Measurements from ENCODE around the gene ZSCAN5B. TPM values are rescaled to one million over a fixed set of nuclear protein-coding genes. Genes with fewer than 3 reads are reported as not detected.

ZSCAN5B gene
- total and polyA plus RNA-seq, 11 donors = 0.04 TPM; not detected in 10

DNA sequence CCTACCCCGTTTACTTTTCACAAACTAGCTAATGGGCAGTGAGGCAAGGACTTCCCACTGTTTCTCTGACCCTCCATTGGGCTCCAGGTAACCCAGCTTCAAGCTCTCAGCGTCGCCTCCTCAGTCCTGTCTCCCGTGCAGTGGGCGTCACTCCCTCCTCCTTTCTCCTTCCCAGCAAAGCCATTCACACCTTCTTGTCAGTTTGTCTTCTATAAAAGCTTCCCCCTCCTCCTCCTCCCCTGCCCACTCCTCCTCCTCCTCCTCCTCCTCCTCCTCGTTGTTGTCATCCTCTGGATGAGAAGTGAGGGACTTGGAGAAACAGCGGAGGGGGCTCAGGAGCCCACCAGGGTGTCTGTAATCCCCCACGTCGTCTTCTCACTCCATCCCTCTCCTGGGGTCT, 23.5 kb downstream of the ZSCAN5B start:
- TF ChIP-seq, protein P1, sequence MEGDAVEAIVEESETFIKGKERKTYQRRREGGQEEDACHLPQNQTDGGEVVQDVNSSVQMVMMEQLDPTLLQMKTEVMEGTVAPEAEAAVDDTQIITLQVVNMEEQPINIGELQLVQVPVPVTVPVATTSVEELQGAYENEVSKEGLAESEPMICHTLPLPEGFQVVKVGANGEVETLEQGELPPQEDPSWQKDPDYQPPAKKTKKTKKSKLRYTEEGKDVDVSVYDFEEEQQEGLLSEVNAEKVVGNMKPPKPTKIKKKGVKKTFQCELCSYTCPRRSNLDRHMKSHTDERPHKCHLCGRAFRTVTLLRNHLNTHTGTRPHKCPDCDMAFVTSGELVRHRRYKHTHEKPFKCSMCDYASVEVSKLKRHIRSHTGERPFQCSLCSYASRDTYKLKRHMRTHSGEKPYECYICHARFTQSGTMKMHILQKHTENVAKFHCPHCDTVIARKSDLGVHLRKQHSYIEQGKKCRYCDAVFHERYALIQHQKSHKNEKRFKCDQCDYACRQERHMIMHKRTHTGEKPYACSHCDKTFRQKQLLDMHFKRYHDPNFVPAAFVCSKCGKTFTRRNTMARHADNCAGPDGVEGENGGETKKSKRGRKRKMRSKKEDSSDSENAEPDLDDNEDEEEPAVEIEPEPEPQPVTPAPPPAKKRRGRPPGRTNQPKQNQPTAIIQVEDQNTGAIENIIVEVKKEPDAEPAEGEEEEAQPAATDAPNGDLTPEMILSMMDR (IDR thresholded peaks at IDR 0.05) = no peak
- TF ChIP-seq POLR2A (IDR thresholded peaks at IDR 0.05) = no peak
- Histone ChIP-seq H3K36me3 (no peaks in the 10 kb centered on the region), H3K27me3 (peaks cover 0 to 29% (median 9%) of the 10 kb centered on the region in 9 donors), H3K9me3 (no peaks in the 10 kb centered on the region), H3K4me1 (peaks cover 0 to 6% (median 0%) of the 10 kb centered on the region in 12 donors), H3K27ac (no peak overlapping the region), H3K4me3 (no peak overlapping the region)
- intact Hi-C loops (cut with DNase I) = loop anchor here in 3 of 10 donors (5.0 to 10.0 kb wide), 4 partner anchors 97 to 181 kb away; no protein-coding TSS in a partner anchor
- 7 to 14% (median 11%) methylated on average over 9 of the region's 9 CpGs for WGBS, 4 donors
- ATAC-seq = no peak
- no peak for DNase-seq

DNA sequence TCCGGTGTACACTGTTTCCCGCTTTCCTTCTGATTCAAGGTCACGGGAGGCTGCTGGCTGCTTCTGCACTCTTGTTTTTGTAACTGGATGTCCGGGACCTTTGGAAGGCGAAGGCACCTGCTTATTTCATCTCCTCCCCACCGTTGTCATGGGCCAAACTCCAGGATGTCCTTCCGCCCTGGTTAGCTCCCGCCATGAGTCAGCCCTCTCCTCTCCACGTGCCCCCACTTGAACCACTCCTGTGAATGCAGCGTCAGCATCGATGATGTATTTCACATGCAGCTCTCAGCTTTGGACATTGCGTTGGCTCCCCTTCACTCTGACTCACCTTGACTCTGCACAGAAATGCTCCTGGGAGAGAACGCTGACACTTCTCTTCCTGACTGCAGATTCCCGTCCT, 27.3 kb downstream of the ZSCAN5B start:
- TF ChIP-seq, protein P1 (IDR thresholded peaks at IDR 0.05) = no peak
- no peak for TF ChIP-seq POLR2A (IDR thresholded peaks at IDR 0.05)
- H3K4me3 ChIP-seq = no peak overlapping the region
- DNase-seq (peak in 3 of 5 donors; percentile 35 to 50 (median 45)), ATAC-seq (peak; percentile 30 to 92 (median 46))
- no peaks in the 10 kb centered on the region for H3K9me3 ChIP-seq
- no peaks in the 10 kb centered on the region for H3K36me3 ChIP-seq
- peak overlapping the region in 3 of 12 donors; percentile 5 to 46 (median 28) for H3K27ac ChIP-seq
- intact Hi-C loops (cut with DNase I) = loop anchor here in 4 of 10 donors (2.0 to 10.0 kb wide), 7 partner anchors 13 to 185 kb away; no protein-coding TSS in a partner anchor
- peaks cover 0 to 9% (median 6%) of the 10 kb centered on the region in 9 donors for H3K27me3 ChIP-seq
- WGBS, 4 donors = 42 to 55% (median 49%) methylated on average over 14 of the region's 14 CpGs
- peaks cover 0 to 6% (median 0%) of the 10 kb centered on the region in 12 donors for H3K4me1 ChIP-seq

- Histone ChIP-seq H3K27me3 (no peaks in the 10 kb centered on the region), H3K4me1 (peaks cover 0 to 6% (median 0%) of the 10 kb centered on the region in 12 donors), H3K4me3 (no peak overlapping the region), H3K9me3 (no peaks in the 10 kb centered on the region), H3K27ac (no peak overlapping the region), H3K36me3 (no peaks in the 10 kb centered on the region)
- DNase-seq = no peak
- 37 to 43% (median 42%) methylated on average over 7 of the region's 7 CpGs for WGBS, 4 donors
- intact Hi-C loops (cut with DNase I) = no loop called here
- TF ChIP-seq, protein P1 (IDR thresholded peaks at IDR 0.05) = no peak
- no peak for TF ChIP-seq POLR2A (IDR thresholded peaks at IDR 0.05)
- ATAC-seq = no peak
These were observed 30.5 kb downstream of the ZSCAN5B start for GRCh38 chr19:56167064-56167578.

- no peaks in the 10 kb centered on the region for H3K27me3 ChIP-seq
- H3K9me3 ChIP-seq = no peaks in the 10 kb centered on the region
- no peaks in the 10 kb centered on the region for H3K4me1 ChIP-seq
- peaks cover 0 to 35% (median 21%) of the 10 kb centered on the region in 9 donors for H3K36me3 ChIP-seq
- no peak overlapping the region for H3K4me3 ChIP-seq
- 86 to 94% (median 91%) methylated on average over 10 to 13 of the region's 13 CpGs for WGBS, 4 donors
- intact Hi-C loops (cut with DNase I) = no loop called here
- H3K27ac ChIP-seq = no peak overlapping the region
- TF ChIP-seq POLR2A (IDR thresholded peaks at IDR 0.05) = no peak
- TF ChIP-seq, protein P1 (IDR thresholded peaks at IDR 0.05) = no peak
- ATAC-seq = no peak
- no peak for DNase-seq
These were observed 34.5 kb downstream of the ZSCAN5B start for GRCh38 chr19:56163097-56163496.

Data from heart left ventricle (tissue), 16 donors.